ENCODE data around the gene HNRNPUL2.

The HNRNPUL2 gene

DNA sequence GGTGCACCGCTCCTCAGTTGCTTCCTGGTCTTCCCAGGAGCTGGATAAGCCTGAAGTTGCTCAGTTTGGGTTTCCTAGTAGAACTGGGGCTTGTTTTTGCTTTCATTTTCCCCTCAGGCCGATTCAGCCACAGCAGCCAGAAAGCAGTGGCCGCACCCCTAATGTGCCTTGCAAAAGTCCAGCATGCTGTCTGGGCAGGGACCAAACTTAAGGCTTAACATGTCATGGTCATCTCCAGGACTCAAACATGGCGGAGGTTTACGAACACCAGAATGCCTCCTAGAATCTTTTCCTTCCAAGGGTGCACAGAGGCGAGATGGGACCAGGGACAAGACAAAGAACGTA, 17.3 kb downstream of the HNRNPUL2 start:
- TF ChIP-seq, protein P1, sequence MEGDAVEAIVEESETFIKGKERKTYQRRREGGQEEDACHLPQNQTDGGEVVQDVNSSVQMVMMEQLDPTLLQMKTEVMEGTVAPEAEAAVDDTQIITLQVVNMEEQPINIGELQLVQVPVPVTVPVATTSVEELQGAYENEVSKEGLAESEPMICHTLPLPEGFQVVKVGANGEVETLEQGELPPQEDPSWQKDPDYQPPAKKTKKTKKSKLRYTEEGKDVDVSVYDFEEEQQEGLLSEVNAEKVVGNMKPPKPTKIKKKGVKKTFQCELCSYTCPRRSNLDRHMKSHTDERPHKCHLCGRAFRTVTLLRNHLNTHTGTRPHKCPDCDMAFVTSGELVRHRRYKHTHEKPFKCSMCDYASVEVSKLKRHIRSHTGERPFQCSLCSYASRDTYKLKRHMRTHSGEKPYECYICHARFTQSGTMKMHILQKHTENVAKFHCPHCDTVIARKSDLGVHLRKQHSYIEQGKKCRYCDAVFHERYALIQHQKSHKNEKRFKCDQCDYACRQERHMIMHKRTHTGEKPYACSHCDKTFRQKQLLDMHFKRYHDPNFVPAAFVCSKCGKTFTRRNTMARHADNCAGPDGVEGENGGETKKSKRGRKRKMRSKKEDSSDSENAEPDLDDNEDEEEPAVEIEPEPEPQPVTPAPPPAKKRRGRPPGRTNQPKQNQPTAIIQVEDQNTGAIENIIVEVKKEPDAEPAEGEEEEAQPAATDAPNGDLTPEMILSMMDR (IDR thresholded peaks at IDR 0.05), result no peak

DNA sequence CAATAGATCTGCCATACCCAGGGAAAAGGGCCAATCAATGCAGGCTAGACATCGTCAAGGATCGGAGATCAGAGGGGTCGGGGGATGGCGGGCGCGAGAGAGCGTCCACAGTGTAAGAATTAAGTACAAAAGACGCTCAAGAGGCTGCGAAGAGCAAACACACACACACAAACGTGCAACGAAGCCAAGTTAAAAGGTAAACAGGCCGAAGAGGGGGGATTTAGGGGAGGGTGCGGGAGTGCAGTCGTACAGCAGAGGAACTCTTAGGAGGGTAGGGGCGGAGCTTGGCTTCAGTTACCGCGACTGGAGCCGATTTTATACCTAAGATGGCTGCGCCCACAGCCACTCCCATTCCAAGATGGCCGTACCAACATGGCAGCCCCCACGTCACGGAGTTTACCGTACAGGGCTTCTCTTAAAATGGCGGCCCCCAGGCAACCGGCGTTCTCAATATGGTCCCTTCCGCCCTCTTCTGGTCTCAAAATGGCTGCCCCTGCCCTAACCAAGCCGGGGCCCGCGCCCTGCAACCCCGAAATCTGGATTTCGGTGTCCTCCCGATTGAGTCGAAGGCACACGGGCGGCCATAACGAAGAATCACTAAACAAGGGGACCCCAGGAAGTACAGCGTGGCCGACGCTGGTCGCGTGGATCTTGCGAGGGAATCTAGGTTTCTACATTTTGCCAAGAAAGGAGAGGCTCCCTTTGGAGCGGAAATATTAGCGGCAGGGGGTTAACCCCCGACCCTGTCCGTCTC, 17.8 kb downstream of the HNRNPUL2 start:
- TF ChIP-seq, protein P1 (IDR thresholded peaks at IDR 0.05), result no peak

DNA sequence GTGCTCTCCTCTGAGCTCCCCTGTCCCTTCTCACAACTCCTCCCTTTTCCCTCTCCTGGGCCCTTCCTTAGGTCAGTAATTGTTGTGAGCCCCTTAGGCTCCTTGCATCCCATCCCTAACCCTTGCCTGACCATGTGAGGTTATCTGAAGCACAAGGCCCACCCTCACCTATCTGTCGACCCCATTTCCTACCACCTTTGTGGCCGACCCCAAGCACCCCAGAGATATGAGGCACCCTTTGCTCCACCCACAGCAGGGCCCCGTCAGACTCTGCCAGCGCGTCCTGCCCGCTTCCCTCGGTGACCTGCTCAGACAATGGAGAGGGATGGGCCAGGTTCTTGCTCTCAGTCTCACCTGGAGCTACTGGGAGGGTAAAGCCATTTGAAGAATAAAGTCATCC, 18.5 kb downstream of the HNRNPUL2 start:
- TF ChIP-seq, protein P1 (IDR thresholded peaks at IDR 0.05), result no peak

DNA sequence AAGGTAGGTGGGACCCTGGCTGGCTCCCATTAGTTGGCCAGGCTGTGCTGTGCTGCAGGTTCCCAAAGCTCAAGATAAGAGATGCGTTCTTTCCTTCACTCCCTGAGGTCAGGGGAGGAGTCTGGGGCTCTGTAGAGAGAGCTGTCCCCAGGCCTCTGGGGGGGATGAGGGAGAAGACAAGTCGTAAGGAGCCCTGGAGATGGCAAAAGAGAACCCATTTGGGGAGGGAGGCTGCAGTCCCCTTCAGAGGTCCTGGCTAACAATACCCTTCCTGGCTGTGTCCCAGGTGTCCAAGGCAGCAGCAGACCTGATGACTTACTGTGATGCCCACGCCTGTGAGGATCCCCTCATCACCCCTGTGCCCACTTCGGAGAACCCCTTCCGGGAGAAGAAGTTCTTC, 18.9 kb downstream of the HNRNPUL2 start:
- TF ChIP-seq, protein P1 (IDR thresholded peaks at IDR 0.05), result no peak

DNA sequence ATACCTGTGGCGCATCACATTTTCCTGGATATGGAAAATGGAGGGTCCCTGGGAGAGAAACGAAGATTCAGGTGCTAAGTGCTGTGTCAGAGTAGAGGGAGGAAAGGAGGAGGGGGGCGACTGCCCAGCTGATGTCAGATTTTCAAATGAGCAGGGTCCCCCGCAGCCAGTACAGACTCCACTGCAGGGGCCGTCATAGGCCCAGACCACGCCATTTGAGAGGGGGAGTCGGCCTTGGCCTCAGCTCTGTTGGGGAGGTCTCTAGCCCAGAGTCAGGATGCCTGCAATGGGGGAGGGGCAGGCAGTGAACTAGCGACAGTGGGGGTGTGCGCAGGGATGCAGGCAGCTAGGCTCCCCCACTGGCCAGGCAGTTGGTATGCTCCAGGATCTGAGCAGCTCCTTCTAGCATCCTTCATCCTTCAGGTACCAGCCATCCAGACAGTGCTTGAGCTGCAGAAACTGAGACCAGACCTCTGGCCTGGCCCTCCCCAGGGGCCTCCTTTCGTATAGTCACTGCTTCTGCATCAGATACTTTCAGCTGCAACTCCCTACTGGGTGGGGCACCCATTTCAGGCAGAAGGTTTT, 19.9 kb downstream of the HNRNPUL2 start, which contains the start of the genes BSCL2 and GNG3:
BSCL2 (minus strand) TSS at position 148 of the 585 bp plus-strand sequence. CDS start 229 bp downstream, outside the sequence.
GNG3 (plus strand) TSS at position 400 of the 585 bp plus-strand sequence. CDS start 620 bp downstream, outside the sequence.
- TF ChIP-seq, protein P1 (IDR thresholded peaks at IDR 0.05), result no peak

DNA sequence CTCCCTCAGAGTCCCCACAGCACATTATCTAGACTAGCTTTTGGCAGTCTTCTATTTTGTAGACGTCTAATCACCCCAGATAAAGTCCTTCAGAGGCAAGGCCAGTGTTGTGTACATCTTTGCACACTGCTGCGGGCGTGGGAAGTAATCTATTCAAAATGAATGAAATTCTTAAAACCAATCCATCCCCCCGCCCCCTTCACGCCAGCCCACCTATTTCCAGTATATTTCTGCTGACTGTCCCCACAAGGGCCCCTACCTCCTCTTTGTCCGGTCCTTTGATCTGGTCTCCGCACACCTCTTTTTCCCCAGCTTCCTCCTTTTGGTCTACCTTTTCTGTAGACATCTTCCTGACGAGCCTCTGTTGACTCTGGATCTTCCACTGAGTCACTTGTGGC, 20.4 kb downstream of the HNRNPUL2 start:
- TF ChIP-seq, protein P1 (IDR thresholded peaks at IDR 0.05), result no peak

DNA sequence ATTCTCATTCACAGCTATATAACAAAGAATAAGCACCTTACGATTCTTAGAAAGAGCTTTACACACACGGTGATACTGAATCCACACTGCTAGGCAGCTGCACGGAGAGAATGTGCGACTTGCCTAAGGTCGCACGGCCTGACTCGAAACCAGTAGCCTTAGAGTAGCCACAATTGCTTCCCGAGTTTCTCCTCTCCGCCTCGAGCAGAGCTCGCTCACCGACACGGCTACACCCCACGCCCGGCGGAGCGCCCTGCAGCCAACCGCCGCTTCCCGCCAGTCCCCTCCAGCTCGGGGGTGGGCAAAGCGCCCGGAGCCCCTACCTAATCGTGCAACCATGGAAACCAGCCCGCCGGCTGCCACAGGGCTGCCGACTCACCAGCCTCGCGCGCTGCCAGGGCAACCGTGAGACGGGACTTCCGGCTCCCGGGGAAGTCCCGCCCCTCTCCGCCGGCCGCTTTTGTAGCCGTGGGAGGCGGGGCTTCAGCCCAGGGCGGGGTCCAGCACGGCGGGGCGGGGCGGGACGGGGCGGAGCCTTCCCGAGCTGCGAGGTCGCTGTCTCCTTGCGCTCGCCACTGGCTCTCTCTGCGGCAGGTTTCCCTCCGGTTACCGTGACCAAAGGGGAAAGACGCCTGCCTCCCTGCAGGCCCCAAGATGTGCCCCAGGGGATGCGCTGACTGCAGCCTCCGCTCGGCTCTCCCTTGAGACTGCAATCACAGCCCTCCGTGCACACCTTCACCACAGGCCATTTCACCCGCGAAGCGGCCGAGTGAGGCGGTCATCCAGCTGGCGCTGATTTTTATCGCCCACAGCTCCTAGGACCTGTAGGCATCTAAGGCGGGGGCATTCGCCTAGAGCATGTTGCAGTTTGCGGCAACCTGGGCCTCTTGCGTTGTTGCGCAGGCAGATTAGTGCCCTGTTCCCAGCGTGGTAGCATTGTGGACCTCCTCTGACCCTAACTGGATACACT, 21.1 kb downstream of the HNRNPUL2 start:
- TF ChIP-seq, protein P1 (IDR thresholded peaks at IDR 0.05), result no peak
